Esophagus squamous epithelium (tissue), 4 donors: Measurements from ENCODE around the gene PKN2.

Experiments used
- CTCF ChIP-seq, 6 experiments: fragments of 450-650 bp in 4 of 6; fragments of 200-600 bp in 2 of 6; sonication (generic) in 2 of 6; IDR thresholded peaks; one replicate each; pipeline ENCODE4 v1.5.1; 2016 to 2019; ENCODE audit warnings: antibody characterized with exemption in 6 of 6, mild to moderate bottlenecking in 4 of 6, moderate library complexity in 4 of 6
- POLR2A ChIP-seq, 4 donors: fragments of 450-650 bp; IDR thresholded peaks; one replicate each; pipeline ENCODE4 v1.6.1; 2017; ENCODE audit warnings: antibody characterized with exemption in 4 of 4, mild to moderate bottlenecking in 4 of 4, moderate library complexity in 3 of 4

- TF ChIP-seq CTCF (IDR thresholded peaks at IDR 0.05), result no peak
- TF ChIP-seq POLR2A (IDR thresholded peaks at IDR 0.05), result no peak
Observed at GRCh38 chr1:88763649-88764406, 79.8 kb downstream of the PKN2 start.
